ENCODE measurements around the gene LGALS9C.
"Not testable (repeated sequence)": the region's sequence is repeated elsewhere in the genome, so short reads cannot be mapped to it uniquely, and the experiment has no call there.

DNA sequence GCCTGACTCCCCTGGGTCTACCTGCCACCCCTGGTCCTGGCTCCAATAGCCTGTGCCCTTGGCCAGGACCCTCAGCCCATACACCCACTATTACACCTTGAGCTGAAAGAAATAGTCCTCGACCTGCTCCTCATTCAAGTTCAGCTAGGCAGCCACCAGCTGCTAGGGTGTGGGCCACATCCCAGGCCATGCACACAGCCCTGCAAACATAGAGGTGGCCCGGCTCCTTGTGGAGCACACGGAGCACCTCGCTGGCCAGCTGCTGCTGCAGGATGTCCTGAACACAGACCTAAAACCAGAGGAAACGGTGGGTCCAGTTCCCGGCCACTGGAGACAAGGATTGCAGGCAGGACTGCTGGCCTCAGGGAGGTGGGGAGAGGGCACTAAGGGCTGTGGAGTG is 22.5 kb downstream of the LGALS9C start:
- TF ChIP-seq, protein P1, sequence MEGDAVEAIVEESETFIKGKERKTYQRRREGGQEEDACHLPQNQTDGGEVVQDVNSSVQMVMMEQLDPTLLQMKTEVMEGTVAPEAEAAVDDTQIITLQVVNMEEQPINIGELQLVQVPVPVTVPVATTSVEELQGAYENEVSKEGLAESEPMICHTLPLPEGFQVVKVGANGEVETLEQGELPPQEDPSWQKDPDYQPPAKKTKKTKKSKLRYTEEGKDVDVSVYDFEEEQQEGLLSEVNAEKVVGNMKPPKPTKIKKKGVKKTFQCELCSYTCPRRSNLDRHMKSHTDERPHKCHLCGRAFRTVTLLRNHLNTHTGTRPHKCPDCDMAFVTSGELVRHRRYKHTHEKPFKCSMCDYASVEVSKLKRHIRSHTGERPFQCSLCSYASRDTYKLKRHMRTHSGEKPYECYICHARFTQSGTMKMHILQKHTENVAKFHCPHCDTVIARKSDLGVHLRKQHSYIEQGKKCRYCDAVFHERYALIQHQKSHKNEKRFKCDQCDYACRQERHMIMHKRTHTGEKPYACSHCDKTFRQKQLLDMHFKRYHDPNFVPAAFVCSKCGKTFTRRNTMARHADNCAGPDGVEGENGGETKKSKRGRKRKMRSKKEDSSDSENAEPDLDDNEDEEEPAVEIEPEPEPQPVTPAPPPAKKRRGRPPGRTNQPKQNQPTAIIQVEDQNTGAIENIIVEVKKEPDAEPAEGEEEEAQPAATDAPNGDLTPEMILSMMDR (IDR thresholded peaks at IDR 0.05; ENCODE audit: low read length) = not testable (repeated sequence)
- not testable (repeated sequence) for TF ChIP-seq EZH2phosphoT487 (IDR thresholded peaks at IDR 0.05; ENCODE audit: low read length)
